NCI-H187 (cell line): ENCODE data around the gene CACNA1B.

ENCODE experiments used
- DNase-seq, 2 experiments: peaks; one replicate each; lab custom pipeline; 2025; lab: John Stamatoyannopoulos, UW

The CACNA1B gene

GRCh38 chr9:138040446-138041430 is 163.2 kb downstream of the CACNA1B start:
- no peak for DNase-seq

- no peak for DNase-seq
Measured at GRCh38 chr9:138042146-138042545, 164.6 kb downstream of the CACNA1B start.

GRCh38 chr9:138042640-138043039 is 165.1 kb downstream of the CACNA1B start:
- DNase-seq: no peak

- DNase-seq: no peak
Measured at GRCh38 chr9:138043061-138043410, 165.5 kb downstream of the CACNA1B start.

- DNase-seq: no peak
Measured at GRCh38 chr9:138043411-138044345, 166.1 kb downstream of the CACNA1B start.

GRCh38 chr9:138044485-138045383 is 167.2 kb downstream of the CACNA1B start:
- no peak for DNase-seq

- DNase-seq: no peak
Measured at GRCh38 chr9:138045541-138046490, 168.2 kb downstream of the CACNA1B start.

GRCh38 chr9:138046641-138047301 is 169.2 kb downstream of the CACNA1B start:
- DNase-seq: no peak

GRCh38 chr9:138047469-138048040 is 170.0 kb downstream of the CACNA1B start:
- DNase-seq: no peak

- DNase-seq: no peak
Measured at GRCh38 chr9:138048184-138048583, 170.6 kb downstream of the CACNA1B start.

- DNase-seq: no peak
Measured at GRCh38 chr9:138049085-138049778, 171.7 kb downstream of the CACNA1B start.

GRCh38 chr9:138049779-138050471 is 172.3 kb downstream of the CACNA1B start:
- DNase-seq: no peak

- DNase-seq: no peak
Measured at GRCh38 chr9:138050472-138051330, 173.1 kb downstream of the CACNA1B start.

GRCh38 chr9:138051586-138052321 is 174.2 kb downstream of the CACNA1B start:
- DNase-seq: no peak

- no peak for DNase-seq
Measured at GRCh38 chr9:138052322-138052615, 174.7 kb downstream of the CACNA1B start.

GRCh38 chr9:138052635-138053320 is 175.2 kb downstream of the CACNA1B start:
- DNase-seq: no peak
